Measurements from ENCODE around the gene REXO1. TPM values are rescaled to one million over a fixed set of nuclear protein-coding genes. Genes with fewer than 3 reads are reported as not detected.
"Not testable (repeated sequence)": the region's sequence is repeated elsewhere in the genome, so short reads cannot be mapped to it uniquely, and the experiment has no call there.

REXO1 gene
- total and polyA plus RNA-seq, 2 donors (not counting 1 experiment from before 2014, with no cell fraction given) = 6.1 to 6.8 TPM

- TF ChIP-seq EZH2 (IDR thresholded peaks at IDR 0.05; ENCODE audit: low read length, missing control alignments) (no peak), CTCF (conservative IDR thresholded peaks at IDR 0.05 in 1 of 2, IDR thresholded peaks at IDR 0.05 in 1 of 2; ENCODE audit: low read depth in 1 of 2, low read length in 2 of 2) (no peak)
These were observed 41.6 kb upstream of the REXO1 start for GRCh38 chr19:1889907-1890306.

DNA sequence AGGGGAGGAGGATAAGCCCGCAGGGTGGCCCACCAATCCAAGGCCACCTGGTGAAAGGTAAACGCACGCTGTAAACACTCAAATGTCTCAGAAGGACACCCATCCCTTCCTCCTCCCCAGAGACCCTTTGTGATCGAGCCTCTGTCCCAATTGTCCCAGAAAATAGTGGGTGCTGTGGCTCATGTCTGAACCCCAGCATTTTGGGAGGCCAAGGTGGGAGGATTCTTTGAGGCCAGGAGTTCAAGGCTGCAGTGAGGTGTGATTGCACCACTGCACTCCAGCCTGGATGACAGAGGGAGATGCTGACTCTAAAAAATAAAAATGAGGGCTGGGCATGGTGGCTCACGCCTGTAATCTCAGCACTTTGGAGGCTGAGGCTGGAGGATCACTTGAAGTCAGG lies 40.1 kb upstream of the REXO1 start:
- H3K4me3 ChIP-seq (replicated peaks in 1 of 4; ENCODE audit: control extremely low read depth in 1 of 4, insufficient read depth in 1 of 4, low read depth in 3 of 4, low read length in 4 of 4) = no peak overlapping the region
- no peak overlapping the region for H3K9ac ChIP-seq (ENCODE audit: insufficient read depth, low read length)
- no peaks in the 10 kb centered on the region for H3K9me3 ChIP-seq (ENCODE audit: control insufficient read depth, insufficient read depth, low read depth, low read length)
- TF ChIP-seq EZH2 (IDR thresholded peaks at IDR 0.05; ENCODE audit: low read length, missing control alignments) = no peak
- TF ChIP-seq CTCF (conservative IDR thresholded peaks at IDR 0.05 in 1 of 2, IDR thresholded peaks at IDR 0.05 in 1 of 2; ENCODE audit: low read depth in 1 of 2, low read length in 2 of 2) = no peak
- peaks cover 17% of the 10 kb centered on the region for H3K79me2 ChIP-seq (ENCODE audit: control insufficient read depth, insufficient read depth, low read length)
- no peaks in the 10 kb centered on the region for H3K36me3 ChIP-seq (ENCODE audit: control insufficient read depth, insufficient read depth, low read length)
- no peak for DNase-seq (ENCODE audit: low read depth in 2 of 2)
- no peaks in the 10 kb centered on the region for H3K27me3 ChIP-seq (ENCODE audit: control insufficient read depth, insufficient read depth, low read length)
- H3K27ac ChIP-seq (ENCODE audit: insufficient read depth, low read length) = no peak overlapping the region
- H3K4me2 ChIP-seq (ENCODE audit: extremely low read depth, insufficient read depth, low read length) = no peak overlapping the region
- H4K20me1 ChIP-seq (ENCODE audit: control insufficient read depth, extremely low read depth, insufficient read depth, low read length) = peaks cover 1% of the 10 kb centered on the region
- H3K4me1 ChIP-seq (ENCODE audit: control insufficient read depth, extremely low read depth, insufficient read depth, low read length) = peaks cover 5% of the 10 kb centered on the region
- no peak overlapping the region for H2AFZ ChIP-seq (ENCODE audit: low read length)

More at GRCh38 chr19:1889907-1890306, 41.6 kb upstream of the REXO1 start:
- Histone ChIP-seq H3K79me2 (ENCODE audit: control insufficient read depth, insufficient read depth, low read length) (peaks cover 2% of the 10 kb centered on the region), H3K27ac (ENCODE audit: insufficient read depth, low read length) (no peak overlapping the region), H4K20me1 (ENCODE audit: control insufficient read depth, extremely low read depth, insufficient read depth, low read length) (no peaks in the 10 kb centered on the region), H3K9ac (ENCODE audit: insufficient read depth, low read length) (no peak overlapping the region), H3K4me1 (ENCODE audit: control insufficient read depth, extremely low read depth, insufficient read depth, low read length) (no peaks in the 10 kb centered on the region), H3K36me3 (ENCODE audit: control insufficient read depth, insufficient read depth, low read length) (no peaks in the 10 kb centered on the region), H3K27me3 (ENCODE audit: control insufficient read depth, insufficient read depth, low read length) (no peaks in the 10 kb centered on the region), H3K9me3 (ENCODE audit: control insufficient read depth, insufficient read depth, low read depth, low read length) (no peaks in the 10 kb centered on the region), H2AFZ (ENCODE audit: low read length) (no peak overlapping the region), H3K4me2 (ENCODE audit: extremely low read depth, insufficient read depth, low read length) (no peak overlapping the region), H3K4me3 (replicated peaks in 1 of 4; ENCODE audit: control extremely low read depth in 1 of 4, insufficient read depth in 1 of 4, low read depth in 3 of 4, low read length in 4 of 4) (no peak overlapping the region)
- no peak for DNase-seq (ENCODE audit: low read depth in 2 of 2)

DNA sequence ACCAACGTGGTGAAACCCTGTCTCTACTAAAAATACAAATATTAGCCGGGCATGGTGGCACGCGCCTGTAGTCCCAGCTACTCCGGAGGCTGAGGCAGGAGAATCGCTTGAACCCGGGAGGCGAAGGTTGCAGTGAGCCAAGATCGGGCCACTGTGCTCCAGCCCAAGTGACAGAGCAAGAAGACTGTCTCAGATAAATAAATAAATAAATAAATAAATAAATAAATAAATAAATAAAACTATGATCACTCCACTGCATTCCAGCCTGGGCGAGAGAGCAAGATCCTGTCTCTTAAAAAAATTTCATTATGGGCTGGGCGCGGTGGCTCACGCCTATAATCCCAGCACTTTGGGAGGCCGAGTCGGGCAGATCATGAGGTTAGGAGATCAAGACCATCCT lies 38.1 kb upstream of the REXO1 start:
- H3K4me3 ChIP-seq (replicated peaks in 1 of 4; ENCODE audit: control extremely low read depth in 1 of 4, insufficient read depth in 1 of 4, low read depth in 3 of 4, low read length in 4 of 4) = not testable (repeated sequence)

GRCh38 chr19:1885398-1886119 lies 37.3 kb upstream of the REXO1 start, which contains the start of gene ABHD17A:
Gene ABHD17A (minus strand): TSS chr19:1885496. CDS start chr19:1881566, 3,930 bp downstream.
- not testable (repeated sequence) for H4K20me1 ChIP-seq (ENCODE audit: control insufficient read depth, extremely low read depth, insufficient read depth, low read length); H3K27me3 ChIP-seq (ENCODE audit: control insufficient read depth, insufficient read depth, low read length); H3K4me1 ChIP-seq (ENCODE audit: control insufficient read depth, extremely low read depth, insufficient read depth, low read length); H2AFZ ChIP-seq (ENCODE audit: low read length); H3K36me3 ChIP-seq (ENCODE audit: control insufficient read depth, insufficient read depth, low read length); H3K9me3 ChIP-seq (ENCODE audit: control insufficient read depth, insufficient read depth, low read depth, low read length)
- Histone ChIP-seq H3K4me3 (replicated peaks in 1 of 4; ENCODE audit: control extremely low read depth in 1 of 4, insufficient read depth in 1 of 4, low read depth in 3 of 4, low read length in 4 of 4) (peak within 1 kb of the TSS; percentile 83 to 94 (median 85)), H3K9ac (ENCODE audit: insufficient read depth, low read length) (peak within 1 kb of the TSS; percentile 87), H3K79me2 (ENCODE audit: control insufficient read depth, insufficient read depth, low read length) (peaks cover 40% of the 10 kb centered on the region), H3K27ac (ENCODE audit: insufficient read depth, low read length) (peak within 1 kb of the TSS; percentile 88), H3K4me2 (ENCODE audit: extremely low read depth, insufficient read depth, low read length) (peak within 1 kb of the TSS; percentile 98)
- DNase-seq (ENCODE audit: low read depth in 2 of 2) = peak; percentile 86 to 91

More for the DNA sequence above, 38.1 kb upstream of the REXO1 start:
- not testable (repeated sequence) for H3K27ac ChIP-seq (ENCODE audit: insufficient read depth, low read length); H3K36me3 ChIP-seq (ENCODE audit: control insufficient read depth, insufficient read depth, low read length); H3K9me3 ChIP-seq (ENCODE audit: control insufficient read depth, insufficient read depth, low read depth, low read length); H3K4me2 ChIP-seq (ENCODE audit: extremely low read depth, insufficient read depth, low read length); H3K4me1 ChIP-seq (ENCODE audit: control insufficient read depth, extremely low read depth, insufficient read depth, low read length); DNase-seq (ENCODE audit: low read depth in 2 of 2); H2AFZ ChIP-seq (ENCODE audit: low read length); H3K27me3 ChIP-seq (ENCODE audit: control insufficient read depth, insufficient read depth, low read length); H3K9ac ChIP-seq (ENCODE audit: insufficient read depth, low read length); H4K20me1 ChIP-seq (ENCODE audit: control insufficient read depth, extremely low read depth, insufficient read depth, low read length)
- peaks cover 35% of the 10 kb centered on the region for H3K79me2 ChIP-seq (ENCODE audit: control insufficient read depth, insufficient read depth, low read length)
